Loucy (cell line): Measurements from ENCODE around the gene SRGAP1.

Source experiments
- H2AFZ ChIP-seq: fragments of 200-600 bp; sonication (generic); 2 replicates; pipeline ENCODE4 v1.6.0; 2016; ENCODE audit warnings: antibody characterized with exemption, mild to moderate bottlenecking, low read length, moderate library complexity
- H3F3A ChIP-seq: fragments of 200-600 bp; 2 replicates; pipeline ENCODE4 v1.6.0; 2016; ENCODE audit warnings: antibody characterized with exemption, low read depth, mild to moderate bottlenecking
- H3K27me3 ChIP-seq: fragments of 200-600 bp; sonication (generic); 2 replicates; pipeline ENCODE4 v1.6.1; 2014; ENCODE audit warnings: low read length, mild to moderate bottlenecking; ENCODE audit not compliant: insufficient read depth, poor library complexity, severe bottlenecking
- H3K36me3 ChIP-seq: fragments of 200-600 bp; sonication (generic); 2 replicates; pipeline ENCODE4 v1.6.1; 2016; ENCODE audit warnings: low read length; ENCODE audit not compliant: insufficient read depth
- H3K4me1 ChIP-seq: fragments of 200-600 bp; sonication (generic); 2 replicates; pipeline ENCODE4 v1.5.1; 2014; ENCODE audit warnings: low read length, mild to moderate bottlenecking; ENCODE audit not compliant: insufficient read depth, poor library complexity, severe bottlenecking
- H3K4me2 ChIP-seq: fragments of 200-600 bp; sonication (generic); 2 replicates; pipeline ENCODE4 v1.6.0; 2014; ENCODE audit warnings: antibody characterized with exemption, low read length, low read depth, mild to moderate bottlenecking; ENCODE audit not compliant: poor library complexity, severe bottlenecking
- H3K4me3 ChIP-seq: fragments of 200-600 bp; sonication (generic); 2 replicates; pipeline ENCODE4 v1.5.1; 2014; ENCODE audit warnings: low read length, mild to moderate bottlenecking, mixed read lengths; ENCODE audit not compliant: poor library complexity, severe bottlenecking
- H3K79me2 ChIP-seq: fragments of 200-600 bp; sonication (generic); 2 replicates; pipeline ENCODE4 v1.6.1; 2014; ENCODE audit warnings: low read length; ENCODE audit not compliant: insufficient read depth
- H3K9ac ChIP-seq: fragments of 200-600 bp; sonication (generic); 2 replicates; pipeline ENCODE4 v1.6.0; 2014; ENCODE audit warnings: mild to moderate bottlenecking, low read depth, low read length, moderate library complexity; ENCODE audit not compliant: poor library complexity, severe bottlenecking
- H3K9me2 ChIP-seq: fragments of 200-600 bp; sonication (generic); replicated peaks from 2 replicates; pipeline ENCODE4 v1.6.1; 2016; ENCODE audit warnings: low read depth, low read length, mixed read lengths
- H3K9me3 ChIP-seq: fragments of 200-600 bp; sonication (generic); 2 replicates; pipeline ENCODE4 v1.6.1; 2014; ENCODE audit warnings: mild to moderate bottlenecking, antibody characterized with exemption, low read length, low read depth; ENCODE audit not compliant: insufficient read depth
- H4K20me1 ChIP-seq: fragments of 200-600 bp; sonication (generic); 2 replicates; pipeline ENCODE4 v1.6.0; 2014; ENCODE audit warnings: antibody characterized with exemption, low read length, mild to moderate bottlenecking; ENCODE audit not compliant: insufficient read depth, poor library complexity, severe bottlenecking
- EZH2phosphoT487 ChIP-seq: fragments of 200-600 bp; IDR thresholded peaks from 2 replicates; pipeline ENCODE4 v1.6.1; 2018; ENCODE audit warnings: antibody characterized with exemption, mild to moderate bottlenecking, moderate library complexity, borderline replicate concordance
- TF ChIP-seq, protein P1 (sequence below): fragments of 200-600 bp; sonication (generic); conservative IDR thresholded peaks from 2 replicates; pipeline ENCODE4 v1.5.1; 2014; ENCODE audit warnings: mild to moderate bottlenecking, antibody characterized with exemption, low read length

SRGAP1 gene

GRCh38 chr12:63888908-63889635, 44.6 kb downstream of the SRGAP1 start:
- no peaks in the 10 kb centered on the region for H3F3A ChIP-seq
- no peaks in the 10 kb centered on the region for H3K79me2 ChIP-seq
- no peak overlapping the region for H3K4me2 ChIP-seq

DNA sequence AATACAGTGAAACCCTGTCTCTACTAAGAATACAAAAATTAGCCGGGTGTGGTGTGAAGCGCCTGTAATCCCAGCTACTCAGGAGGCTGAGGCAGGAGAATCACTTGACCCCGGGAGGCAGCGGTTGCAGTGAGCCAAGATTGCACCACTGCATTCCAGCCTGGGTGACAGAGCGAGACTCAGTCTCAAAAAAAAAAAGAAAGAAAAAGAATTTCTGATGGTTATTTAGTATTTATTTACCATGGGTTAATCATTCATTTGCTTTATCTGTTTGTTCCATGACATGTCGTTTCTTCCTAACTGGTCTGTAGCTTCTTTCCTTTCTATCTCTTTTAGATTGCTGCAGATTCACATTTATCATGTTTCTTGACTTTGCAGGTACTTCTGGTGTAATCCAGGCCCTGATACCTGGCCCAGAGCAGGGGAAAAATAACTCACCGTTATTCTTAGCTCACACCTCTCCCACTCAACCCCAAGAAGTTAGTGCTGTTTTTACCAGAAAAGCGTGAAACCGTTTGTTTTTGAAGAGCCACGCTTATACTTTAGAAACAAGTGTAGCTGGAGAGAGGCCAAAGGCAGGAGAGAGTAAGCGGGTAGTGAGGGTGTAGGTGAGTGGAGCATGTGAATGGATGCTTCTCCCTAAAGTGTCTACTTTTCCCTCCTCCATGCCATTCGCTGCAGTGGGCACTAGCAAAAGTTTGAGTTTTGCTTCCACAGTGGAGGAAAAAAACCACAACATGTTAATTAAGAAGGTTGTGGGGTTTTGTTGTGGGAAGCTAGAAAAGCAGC, 45.4 kb downstream of the SRGAP1 start:
- Histone ChIP-seq H3K9me3 (no peaks in the 10 kb centered on the region), H3K4me3 (no peak overlapping the region), H3F3A (no peaks in the 10 kb centered on the region), H3K4me2 (no peak overlapping the region), H3K27me3 (no peaks in the 10 kb centered on the region), H3K79me2 (no peaks in the 10 kb centered on the region), H3K36me3 (no peaks in the 10 kb centered on the region), H2AFZ (no peak overlapping the region), H3K9me2 (no peaks in the 10 kb centered on the region), H3K4me1 (no peaks in the 10 kb centered on the region), H3K9ac (no peak overlapping the region), H4K20me1 (no peaks in the 10 kb centered on the region)
- TF ChIP-seq EZH2phosphoT487 = no peak
- TF ChIP-seq, protein P1, sequence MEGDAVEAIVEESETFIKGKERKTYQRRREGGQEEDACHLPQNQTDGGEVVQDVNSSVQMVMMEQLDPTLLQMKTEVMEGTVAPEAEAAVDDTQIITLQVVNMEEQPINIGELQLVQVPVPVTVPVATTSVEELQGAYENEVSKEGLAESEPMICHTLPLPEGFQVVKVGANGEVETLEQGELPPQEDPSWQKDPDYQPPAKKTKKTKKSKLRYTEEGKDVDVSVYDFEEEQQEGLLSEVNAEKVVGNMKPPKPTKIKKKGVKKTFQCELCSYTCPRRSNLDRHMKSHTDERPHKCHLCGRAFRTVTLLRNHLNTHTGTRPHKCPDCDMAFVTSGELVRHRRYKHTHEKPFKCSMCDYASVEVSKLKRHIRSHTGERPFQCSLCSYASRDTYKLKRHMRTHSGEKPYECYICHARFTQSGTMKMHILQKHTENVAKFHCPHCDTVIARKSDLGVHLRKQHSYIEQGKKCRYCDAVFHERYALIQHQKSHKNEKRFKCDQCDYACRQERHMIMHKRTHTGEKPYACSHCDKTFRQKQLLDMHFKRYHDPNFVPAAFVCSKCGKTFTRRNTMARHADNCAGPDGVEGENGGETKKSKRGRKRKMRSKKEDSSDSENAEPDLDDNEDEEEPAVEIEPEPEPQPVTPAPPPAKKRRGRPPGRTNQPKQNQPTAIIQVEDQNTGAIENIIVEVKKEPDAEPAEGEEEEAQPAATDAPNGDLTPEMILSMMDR = no peak

More at GRCh38 chr12:63888908-63889635, 44.6 kb downstream of the SRGAP1 start:
- no peaks in the 10 kb centered on the region for H3K4me1 ChIP-seq
- H3K9me3 ChIP-seq = no peaks in the 10 kb centered on the region
- H3K36me3 ChIP-seq = no peaks in the 10 kb centered on the region
- H2AFZ ChIP-seq = no peak overlapping the region
- no peak overlapping the region for H3K4me3 ChIP-seq
- TF ChIP-seq EZH2phosphoT487 = no peak
- TF ChIP-seq, protein P1 = no peak
- H4K20me1 ChIP-seq = no peaks in the 10 kb centered on the region
- H3K27me3 ChIP-seq = no peaks in the 10 kb centered on the region
- no peaks in the 10 kb centered on the region for H3K9me2 ChIP-seq
- no peak overlapping the region for H3K9ac ChIP-seq

GRCh38 chr12:63893170-63893569, 48.7 kb downstream of the SRGAP1 start:
- Histone ChIP-seq H3K27me3 (no peaks in the 10 kb centered on the region), H3K4me1 (peaks cover 9% of the 10 kb centered on the region), H2AFZ (no peak overlapping the region), H3K79me2 (no peaks in the 10 kb centered on the region), H3K36me3 (no peaks in the 10 kb centered on the region), H3K4me2 (no peak overlapping the region), H3F3A (no peaks in the 10 kb centered on the region), H3K4me3 (no peak overlapping the region), H3K9ac (no peak overlapping the region), H3K9me3 (no peaks in the 10 kb centered on the region), H3K9me2 (no peaks in the 10 kb centered on the region), H4K20me1 (no peaks in the 10 kb centered on the region)
- TF ChIP-seq, protein P1 = no peak
- TF ChIP-seq EZH2phosphoT487 = no peak
